HG03354 (cell line): ENCODE results near the gene CDC27.
"Not testable (repeated sequence)": the region's sequence is repeated elsewhere in the genome, so short reads cannot be mapped to it uniquely, and the experiment has no call there.

ENCODE experiments used
- ATAC-seq: cut with Tn5 transposase; IDR thresholded peaks from one replicate; pipeline ENCODE4 v1.9.1; 2021; ENCODE audit warnings: mild to moderate bottlenecking; ENCODE audit not compliant: unreplicated experiment, poor library complexity, severe bottlenecking

CDC27 gene, protein sequence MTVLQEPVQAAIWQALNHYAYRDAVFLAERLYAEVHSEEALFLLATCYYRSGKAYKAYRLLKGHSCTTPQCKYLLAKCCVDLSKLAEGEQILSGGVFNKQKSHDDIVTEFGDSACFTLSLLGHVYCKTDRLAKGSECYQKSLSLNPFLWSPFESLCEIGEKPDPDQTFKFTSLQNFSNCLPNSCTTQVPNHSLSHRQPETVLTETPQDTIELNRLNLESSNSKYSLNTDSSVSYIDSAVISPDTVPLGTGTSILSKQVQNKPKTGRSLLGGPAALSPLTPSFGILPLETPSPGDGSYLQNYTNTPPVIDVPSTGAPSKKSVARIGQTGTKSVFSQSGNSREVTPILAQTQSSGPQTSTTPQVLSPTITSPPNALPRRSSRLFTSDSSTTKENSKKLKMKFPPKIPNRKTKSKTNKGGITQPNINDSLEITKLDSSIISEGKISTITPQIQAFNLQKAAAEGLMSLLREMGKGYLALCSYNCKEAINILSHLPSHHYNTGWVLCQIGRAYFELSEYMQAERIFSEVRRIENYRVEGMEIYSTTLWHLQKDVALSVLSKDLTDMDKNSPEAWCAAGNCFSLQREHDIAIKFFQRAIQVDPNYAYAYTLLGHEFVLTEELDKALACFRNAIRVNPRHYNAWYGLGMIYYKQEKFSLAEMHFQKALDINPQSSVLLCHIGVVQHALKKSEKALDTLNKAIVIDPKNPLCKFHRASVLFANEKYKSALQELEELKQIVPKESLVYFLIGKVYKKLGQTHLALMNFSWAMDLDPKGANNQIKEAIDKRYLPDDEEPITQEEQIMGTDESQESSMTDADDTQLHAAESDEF

GRCh38 chr17:47188876-47189731 lies at the start of gene CDC27:
TSS of gene CDC27 (minus strand) at chr17:47189295. CDS start at chr17:47189172, 123 bp downstream.
- peak; percentile 92 for ATAC-seq

DNA sequence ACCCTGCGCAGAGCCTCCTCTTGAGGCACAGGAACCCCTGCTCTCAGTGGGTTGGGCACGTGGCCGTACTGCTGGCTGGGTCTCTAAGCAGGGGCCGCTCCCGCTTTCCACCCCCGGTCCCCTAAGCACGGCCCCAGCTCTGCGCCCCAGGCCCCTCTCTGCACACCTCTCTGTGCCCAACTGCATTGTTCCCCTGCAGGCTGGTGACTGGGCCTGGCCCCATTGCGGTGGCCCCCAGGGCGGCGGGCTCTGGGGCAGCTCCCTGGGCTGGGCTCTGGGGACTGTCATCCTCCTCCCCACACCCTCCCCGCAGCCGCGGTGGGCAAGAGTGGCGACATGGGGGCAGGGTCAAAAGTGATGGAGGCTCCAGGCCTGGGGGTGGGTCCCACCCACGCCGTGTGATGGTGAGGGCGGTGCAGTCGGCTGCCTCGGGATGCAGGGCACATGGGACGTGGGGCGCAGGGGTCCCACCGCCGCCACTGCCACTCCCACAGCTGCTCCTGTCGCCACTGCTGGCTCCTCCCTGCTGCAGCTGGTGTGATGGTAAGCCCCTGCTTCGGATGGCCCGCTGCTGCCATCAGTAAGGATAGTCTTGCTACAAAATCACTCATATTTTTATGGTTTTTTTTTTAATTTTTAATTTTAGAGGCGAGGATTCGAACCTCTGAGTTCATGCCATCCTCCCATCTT lies 49.4 kb upstream of the CDC27 start:
- no peak for ATAC-seq

DNA sequence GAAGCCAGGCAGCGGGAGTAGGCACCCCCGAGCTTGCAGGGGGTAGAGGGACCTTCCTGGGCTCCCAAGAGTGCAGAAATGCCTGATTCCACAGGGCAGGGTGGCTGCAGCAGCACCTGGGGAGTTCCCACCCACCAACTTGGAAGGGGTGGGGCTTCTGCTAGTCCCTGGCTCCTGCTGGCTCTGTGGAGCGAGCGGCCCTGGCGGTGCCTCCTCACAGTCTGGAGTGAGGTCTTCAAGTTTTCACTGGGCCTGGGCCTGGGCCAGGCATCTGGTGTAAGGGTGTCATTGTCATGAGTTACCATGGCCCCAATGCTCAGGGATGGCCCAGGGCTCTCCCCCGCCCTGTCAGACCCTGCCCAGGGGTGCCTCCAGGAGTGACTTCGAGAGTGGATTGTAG lies 48.7 kb upstream of the CDC27 start:
- no peak for ATAC-seq

GRCh38 chr17:47235923-47236322 lies 46.8 kb upstream of the CDC27 start:
- ATAC-seq: no peak

GRCh38 chr17:47235506-47235905 lies 46.4 kb upstream of the CDC27 start:
- ATAC-seq: no peak

GRCh38 chr17:47232465-47232864 lies 43.4 kb upstream of the CDC27 start:
- no peak for ATAC-seq

DNA sequence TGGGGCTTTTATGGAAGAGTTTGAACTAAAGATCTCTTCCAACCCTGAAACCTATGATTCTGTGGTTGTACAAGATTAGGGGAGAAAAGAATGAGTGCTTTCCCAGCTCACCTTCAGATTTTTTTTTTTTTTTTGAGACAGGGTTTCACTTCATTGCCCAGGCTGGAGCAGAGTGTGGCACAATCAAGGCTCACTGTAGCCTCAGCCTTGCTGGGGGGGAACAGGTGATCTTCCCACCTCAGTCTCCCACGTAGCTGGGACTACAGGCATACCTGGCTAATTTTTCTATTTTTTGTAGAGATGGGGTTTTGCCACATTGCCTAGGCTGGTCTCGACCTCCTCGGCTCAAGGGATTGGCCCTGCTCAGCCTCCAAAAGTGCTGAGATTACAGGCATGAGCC lies 42.8 kb upstream of the CDC27 start:
- no peak for ATAC-seq

DNA sequence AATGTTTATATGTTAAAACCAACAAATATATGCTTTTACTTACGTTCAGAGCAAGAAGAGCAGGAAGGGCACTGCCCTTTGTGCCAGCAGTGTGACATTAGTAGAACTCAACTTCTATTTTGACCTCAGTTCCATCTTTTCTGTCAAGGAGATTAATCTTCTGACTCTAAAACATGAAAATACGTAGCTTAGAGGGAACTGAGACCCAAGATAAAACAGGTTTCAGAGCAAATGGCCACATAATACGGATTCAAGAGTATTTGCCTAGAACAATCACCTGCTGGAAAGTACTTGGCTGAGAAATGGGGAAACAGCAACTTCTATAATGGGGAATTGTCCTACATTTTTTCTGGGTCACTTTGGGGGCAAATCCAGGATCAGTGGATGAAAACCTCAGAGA lies 42.2 kb upstream of the CDC27 start:
- ATAC-seq: no peak

- ATAC-seq: no peak
Measured at GRCh38 chr17:47230864-47231263, 41.8 kb upstream of the CDC27 start.

DNA sequence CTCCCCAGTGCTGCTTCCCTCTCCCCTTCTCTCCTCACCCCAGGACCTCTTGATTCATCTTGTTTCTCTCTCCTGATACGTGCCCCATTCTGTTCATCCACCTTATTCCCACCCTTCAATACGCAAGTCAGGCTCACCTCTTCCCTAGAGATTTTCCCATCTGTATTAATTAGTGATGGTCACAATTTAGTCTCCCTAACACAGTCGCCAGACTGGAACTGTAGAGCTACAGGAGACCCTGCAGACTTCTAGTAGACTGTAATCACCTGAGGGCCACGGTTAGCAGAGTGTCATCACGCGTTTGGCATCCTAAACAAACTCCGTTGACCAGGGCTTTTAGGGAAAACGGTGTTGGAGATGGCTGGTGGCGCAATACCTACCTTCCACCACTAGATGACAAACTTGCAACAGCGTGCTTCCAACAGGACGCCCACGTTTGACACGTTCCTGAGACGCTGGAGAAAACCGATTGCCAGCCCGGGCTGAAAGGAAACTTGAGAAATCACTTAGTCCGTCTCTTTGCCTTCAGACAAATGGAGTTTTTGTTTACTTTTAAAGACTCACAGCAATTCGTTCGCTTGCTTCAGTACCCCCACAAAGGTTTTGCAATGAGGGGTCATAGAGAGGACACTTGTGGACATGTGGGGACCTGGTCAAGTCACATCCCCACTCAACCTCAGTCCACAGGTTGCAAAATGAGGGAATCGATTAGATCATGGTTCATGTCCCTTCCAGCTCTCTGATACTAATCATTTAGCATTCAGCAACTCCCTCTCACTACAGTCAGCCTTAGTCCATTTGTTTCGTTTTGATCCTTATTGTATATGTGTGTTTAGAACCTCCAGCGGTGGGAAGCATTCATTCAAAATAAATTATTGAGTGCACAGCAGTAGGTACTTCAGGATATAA lies 40.7 kb upstream of the CDC27 start:
- no peak for ATAC-seq

- no peak for ATAC-seq
Measured at GRCh38 chr17:47227862-47228261, 38.8 kb upstream of the CDC27 start.

GRCh38 chr17:47225911-47226688 lies 37.0 kb upstream of the CDC27 start:
- ATAC-seq: no peak

GRCh38 chr17:47225436-47225858 lies 36.4 kb upstream of the CDC27 start:
- no peak for ATAC-seq

DNA sequence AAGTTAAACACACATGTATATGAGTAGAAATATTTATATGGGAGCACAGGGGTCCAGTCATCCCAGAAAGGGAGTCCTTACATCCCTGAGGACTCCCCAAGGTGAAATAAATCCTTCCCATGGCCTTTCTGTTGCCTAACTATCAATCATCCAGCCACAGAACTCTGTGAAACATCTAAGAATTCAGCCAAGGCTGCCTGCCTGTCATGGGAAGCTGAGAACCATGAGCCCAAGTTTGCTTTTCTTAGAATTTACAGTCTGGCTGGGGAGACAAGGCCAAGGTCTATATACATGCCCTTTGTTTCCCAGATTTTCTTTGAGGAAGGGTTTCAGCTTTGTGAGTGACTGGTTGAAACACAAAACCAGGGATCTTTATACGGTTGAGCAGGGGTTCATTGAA lies 35.9 kb upstream of the CDC27 start:
- no peak for ATAC-seq

DNA sequence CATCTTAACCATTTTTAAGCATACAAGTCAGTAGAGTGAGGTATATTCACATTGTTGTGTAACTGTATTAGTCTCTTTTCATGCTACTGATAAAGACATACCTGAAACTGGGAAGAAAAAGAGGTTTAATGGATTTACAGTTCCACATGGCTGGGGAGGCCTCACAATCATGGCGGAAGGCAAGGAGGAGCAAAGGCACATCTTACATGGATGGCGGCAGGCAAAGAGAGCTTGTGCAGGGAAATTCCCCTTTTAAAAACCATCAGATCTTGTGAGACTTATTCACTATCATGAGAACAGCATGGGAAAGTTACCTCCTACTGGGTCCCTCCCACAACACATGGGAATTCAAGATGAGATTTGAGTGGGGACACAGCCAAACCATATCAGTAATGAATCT lies 35.0 kb upstream of the CDC27 start:
- ATAC-seq: not testable (repeated sequence)

DNA sequence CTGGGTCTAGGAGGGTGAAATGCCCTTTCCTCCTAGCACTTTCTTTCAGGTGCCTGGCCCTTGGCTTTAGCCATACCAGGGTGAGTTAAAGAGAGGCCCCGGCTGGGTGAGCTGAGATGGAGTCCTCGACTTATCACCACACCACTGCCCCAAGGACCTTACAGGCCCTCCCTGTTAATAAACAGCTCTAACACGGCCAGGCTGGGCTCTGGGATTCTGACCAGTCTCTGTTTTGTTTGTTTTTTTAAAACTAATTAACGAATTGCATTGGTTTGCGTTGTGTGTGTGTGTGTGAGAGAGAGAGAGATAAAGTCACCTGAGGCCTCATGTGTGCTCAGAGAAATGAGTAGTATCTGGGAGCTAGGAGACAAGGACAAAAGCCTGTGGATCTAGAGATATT lies 34.4 kb upstream of the CDC27 start:
- ATAC-seq: no peak

- no peak for ATAC-seq
Measured at GRCh38 chr17:47223007-47223406, 33.9 kb upstream of the CDC27 start.

DNA sequence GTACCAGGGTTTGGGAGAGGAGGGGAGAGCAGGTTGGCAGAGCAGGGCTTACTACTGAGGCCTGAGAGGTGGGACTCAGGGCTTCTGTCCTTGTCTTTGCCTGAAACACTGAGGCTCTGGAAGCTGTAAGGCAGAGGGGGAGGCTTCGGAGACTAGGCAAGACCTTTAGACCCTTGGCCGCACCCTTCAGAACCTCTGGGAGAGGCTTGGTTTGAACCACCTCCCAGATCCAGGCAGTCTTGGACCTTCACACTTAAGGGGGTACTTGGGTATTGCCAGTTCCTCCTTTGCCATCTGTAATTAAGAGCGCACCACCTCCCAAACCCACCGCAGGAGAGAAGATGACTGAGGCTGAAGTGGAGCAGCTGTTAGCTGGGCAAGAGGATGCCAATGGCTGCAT lies 33.0 kb upstream of the CDC27 start:
- ATAC-seq: no peak
